GM20000 (cell line): ENCODE measurements around the gene ATP8B4.
A peak's percentile ranks its signal among the peaks of the same experiment; 100 is the strongest.

Experiments used
- DNase-seq: peaks from one replicate; pipeline ENCODE4 v3.0.0; 2012; ENCODE audit warnings: low spot score
- CTCF ChIP-seq: IDR thresholded peaks from 2 replicates; pipeline ENCODE4 v1.5.1; 2012; ENCODE audit warnings: mild to moderate bottlenecking, control low read depth; ENCODE audit errors: extremely low read depth, missing control alignments

ATP8B4 gene

GRCh38 chr15:50151476-50151875 is 32.4 kb upstream of the ATP8B4 start:
- TF ChIP-seq CTCF = no peak
- no peak for DNase-seq

- TF ChIP-seq CTCF = no peak
- DNase-seq = no peak
Measured at GRCh38 chr15:50150851-50151250, 31.8 kb upstream of the ATP8B4 start.

GRCh38 chr15:50150349-50150748 is 31.3 kb upstream of the ATP8B4 start:
- DNase-seq = no peak
- no peak for TF ChIP-seq CTCF

GRCh38 chr15:50149090-50149489 is 30.1 kb upstream of the ATP8B4 start:
- TF ChIP-seq CTCF = no peak
- no peak for DNase-seq

- DNase-seq = no peak
- peak; percentile 56 for TF ChIP-seq CTCF
Measured at GRCh38 chr15:50148362-50148963, 29.4 kb upstream of the ATP8B4 start.

GRCh38 chr15:50146632-50147031 is 27.6 kb upstream of the ATP8B4 start:
- TF ChIP-seq CTCF = no peak
- DNase-seq = no peak

- TF ChIP-seq CTCF = no peak
- peak; percentile 29 for DNase-seq
Measured at GRCh38 chr15:50145451-50145872, 26.4 kb upstream of the ATP8B4 start.
